HG03025 (cell line): ENCODE measurements around the gene EEF1A1.
"Not testable (repeated sequence)": the region's sequence is repeated elsewhere in the genome, so short reads cannot be mapped to it uniquely, and the experiment has no call there.

Source experiments
- ATAC-seq: cut with Tn5 transposase; IDR thresholded peaks from one replicate; pipeline ENCODE4 v1.9.1; 2021; ENCODE audit warnings: mild to moderate bottlenecking, moderate library complexity; ENCODE audit not compliant: unreplicated experiment, low FRiP score

Gene EEF1A1

DNA sequence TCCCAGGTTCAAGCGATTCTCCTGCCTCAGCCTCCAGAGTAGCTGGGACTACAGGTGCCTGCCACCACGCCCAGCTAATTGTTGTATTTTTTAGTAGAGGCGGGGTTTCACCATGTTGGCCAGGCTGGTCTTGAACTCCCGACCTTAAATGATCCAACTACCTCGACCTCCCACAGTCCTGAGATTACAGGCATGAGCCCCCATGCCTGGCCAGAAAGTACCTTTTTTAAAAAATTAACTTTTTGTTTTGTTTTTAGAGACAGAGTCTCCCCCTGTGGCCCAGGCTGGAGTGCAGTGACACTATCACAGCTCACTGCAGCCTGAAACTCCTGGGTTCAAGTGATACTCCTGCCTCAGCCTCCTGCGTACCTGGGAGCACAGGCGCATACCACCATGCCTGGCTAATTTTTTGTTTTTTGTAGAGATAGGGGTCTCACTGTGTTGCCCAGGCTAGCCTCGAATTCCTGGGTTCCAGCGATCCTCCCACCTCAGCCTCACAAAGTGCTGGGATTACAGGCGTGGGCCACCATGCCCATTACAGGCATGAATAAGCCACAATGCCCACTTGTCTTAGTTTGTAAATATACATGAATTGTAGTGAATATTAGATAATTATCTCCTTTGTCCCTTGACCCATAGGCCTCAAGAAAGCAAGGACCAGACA lies 17.4 kb upstream of the EEF1A1 start:
- no peak for ATAC-seq

DNA sequence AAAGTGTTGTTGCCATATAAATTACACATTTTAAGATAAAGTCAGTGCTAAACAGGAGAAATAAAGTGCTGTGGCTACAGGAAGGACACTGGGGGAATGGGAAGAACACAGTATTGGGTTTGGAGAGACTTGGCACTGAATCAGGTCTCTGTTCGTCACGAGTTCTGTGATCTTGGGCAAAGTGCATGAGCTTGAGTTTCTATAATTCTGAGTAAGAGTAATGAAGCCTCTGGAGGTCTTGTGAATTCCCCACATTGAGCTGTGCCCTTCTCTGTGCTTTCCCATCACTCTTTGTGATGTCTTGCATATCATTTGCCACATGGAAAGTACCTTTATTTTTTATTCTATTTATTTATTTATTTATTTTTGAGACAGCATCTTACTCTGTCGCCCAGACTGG lies 16.8 kb upstream of the EEF1A1 start:
- ATAC-seq, result no peak

DNA sequence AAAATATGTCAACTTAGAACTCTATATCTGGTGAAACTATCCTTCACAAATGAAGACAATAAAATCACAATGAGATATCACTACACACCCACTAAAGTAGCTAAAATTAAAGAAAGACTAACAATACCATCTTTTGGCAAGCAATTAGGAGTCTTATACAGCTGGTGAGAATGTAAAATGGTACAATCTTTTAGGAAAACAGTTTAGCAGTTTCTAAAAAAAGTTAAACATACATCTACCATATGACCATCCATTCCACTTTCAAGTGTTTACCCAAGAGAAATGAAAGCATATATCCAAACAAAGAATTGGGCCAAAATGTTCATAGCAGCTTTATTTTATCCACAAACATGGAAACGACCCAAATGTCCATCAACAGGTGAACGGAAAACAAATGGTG lies 13.8 kb upstream of the EEF1A1 start:
- no peak for ATAC-seq

DNA sequence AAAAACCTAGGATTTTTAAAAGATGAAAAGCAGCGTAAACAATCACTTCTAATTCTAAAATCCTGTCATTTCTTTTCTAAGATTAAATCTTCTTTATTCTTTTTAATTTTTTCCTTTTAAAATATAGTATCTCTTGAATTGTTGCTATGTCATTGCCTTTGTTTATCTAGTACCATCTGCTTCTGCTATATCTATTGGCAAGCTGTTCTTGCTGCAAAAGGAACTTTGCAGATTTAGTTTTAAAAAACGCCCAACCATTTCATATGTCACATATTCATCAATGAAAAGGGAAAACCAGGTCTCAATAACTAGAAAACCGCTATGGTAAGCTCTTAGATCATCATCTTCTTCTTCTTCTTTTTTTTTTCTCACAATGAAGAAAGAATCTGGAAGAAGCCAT lies 11.5 kb upstream of the EEF1A1 start:
- ATAC-seq, result no peak

DNA sequence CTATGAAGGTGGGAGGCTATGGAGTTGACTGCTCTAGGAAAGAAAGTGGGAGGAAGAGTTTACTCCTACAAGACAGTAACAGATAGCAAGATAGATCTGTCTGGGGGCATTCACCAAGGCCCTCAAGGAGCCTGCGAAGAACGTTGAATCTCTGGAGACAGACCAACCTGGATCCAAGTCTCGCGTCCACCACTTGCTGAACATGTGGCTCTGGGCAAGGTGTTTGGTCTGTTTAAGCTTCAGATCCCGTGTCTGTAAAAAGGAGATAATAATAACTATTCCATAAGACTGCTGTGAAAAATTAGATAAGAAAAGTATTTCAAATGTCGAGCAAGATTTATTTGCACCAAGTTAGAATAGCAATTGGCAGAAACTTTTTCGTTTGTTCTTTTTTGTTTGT lies 8.1 kb upstream of the EEF1A1 start:
- no peak for ATAC-seq

DNA sequence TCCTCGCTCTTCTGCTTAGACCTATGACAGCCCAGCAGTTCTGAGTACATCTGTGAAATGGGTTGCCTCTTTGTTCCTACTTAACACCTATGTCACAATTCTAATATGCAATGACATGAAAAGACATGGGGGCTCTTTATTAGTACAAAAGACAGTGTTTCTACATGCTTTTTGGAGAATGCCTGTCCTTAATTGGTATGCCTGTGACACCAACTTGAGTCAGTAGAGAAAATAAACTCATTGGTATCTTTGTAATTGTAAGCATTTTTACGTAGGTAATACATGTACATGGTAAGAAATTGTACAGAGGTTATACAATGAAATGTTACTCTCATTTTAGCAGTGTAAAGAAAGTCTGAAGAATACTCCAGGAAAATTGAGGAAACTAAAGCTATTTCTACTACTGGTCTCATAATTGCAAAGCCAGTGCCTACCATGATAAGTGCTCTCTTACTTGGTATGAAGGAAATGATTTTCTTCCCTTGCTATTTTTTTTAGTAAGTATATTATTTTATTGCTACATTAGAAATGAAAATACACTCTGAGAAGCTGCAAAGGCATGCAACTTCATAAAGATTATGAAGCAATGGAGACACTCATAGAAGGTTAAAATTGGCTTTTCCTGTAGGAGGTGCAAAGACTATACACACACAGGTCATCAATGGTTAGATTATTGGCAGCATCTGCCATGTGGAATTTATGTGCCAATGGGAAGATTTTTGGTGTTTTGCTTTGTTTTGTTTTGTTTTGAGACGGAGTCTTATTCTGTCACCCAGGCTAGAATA lies 4.9 kb upstream of the EEF1A1 start:
- no peak for ATAC-seq

DNA sequence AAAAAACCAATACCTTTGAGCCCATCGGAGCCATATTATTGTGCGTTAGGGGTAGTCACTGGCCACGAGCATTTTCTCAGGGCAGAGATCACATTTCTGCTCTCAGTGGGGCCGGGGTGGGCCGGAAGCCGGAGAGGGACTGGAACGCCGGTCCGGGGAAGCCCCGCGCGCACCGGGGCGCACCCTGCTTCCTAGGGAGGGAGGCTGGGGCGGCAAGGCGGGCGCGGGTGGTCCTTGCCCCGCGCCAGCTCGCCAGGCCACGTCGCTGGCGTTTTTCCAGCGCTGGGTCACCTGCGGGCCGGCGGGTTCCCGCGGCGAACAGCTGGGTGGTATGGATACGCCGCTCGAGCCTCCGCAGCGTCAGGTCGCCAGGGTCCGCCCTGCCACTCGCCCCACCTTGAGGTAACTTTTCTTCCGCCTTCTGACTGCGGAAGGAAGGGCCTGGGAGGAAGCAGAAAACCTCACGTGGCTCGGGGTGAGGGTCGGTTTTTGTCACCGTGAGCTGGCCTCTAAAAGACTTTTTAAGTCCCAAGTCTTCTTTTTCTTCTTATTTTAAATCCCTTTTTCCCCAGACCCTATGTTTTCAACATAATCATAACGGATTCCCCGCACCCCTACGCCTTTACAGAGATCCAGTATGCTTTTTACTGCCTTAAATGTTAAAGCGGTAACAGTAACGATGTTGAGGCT lies 2.7 kb upstream of the EEF1A1 start:
- peak; percentile 47 for ATAC-seq

DNA sequence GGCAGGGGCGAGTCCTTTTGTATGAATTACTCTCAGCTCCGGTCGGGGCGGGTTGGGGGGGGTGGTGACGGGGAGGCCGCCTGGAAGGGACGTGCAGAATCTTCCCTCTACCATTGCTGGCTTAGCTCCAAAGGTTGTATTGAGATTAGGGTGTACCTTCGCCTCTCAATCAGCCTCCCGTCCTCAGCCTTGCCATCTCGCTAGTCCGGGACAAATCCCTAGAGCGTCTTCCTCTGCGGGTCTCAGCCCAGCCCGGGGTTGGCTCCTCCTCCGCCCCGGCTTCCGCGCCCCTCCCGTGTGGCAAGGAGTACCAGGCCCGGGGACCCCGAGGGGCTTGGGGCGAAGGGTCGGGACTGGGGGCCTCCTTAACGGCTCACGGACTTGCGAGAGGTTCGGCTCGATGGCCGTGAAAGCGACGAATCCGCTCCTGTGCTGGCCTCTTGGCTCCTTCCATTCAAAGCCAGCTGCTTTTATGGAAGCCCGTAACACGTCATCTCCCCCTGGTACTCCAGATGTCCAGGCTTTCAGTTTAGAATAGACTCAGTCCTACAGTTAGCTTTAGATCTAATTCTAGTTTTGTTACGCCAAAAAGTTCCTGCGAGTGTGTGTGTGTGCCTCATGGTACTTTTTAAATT lies 636 bp upstream of the EEF1A1 start:
- peak; percentile 30 for ATAC-seq

DNA sequence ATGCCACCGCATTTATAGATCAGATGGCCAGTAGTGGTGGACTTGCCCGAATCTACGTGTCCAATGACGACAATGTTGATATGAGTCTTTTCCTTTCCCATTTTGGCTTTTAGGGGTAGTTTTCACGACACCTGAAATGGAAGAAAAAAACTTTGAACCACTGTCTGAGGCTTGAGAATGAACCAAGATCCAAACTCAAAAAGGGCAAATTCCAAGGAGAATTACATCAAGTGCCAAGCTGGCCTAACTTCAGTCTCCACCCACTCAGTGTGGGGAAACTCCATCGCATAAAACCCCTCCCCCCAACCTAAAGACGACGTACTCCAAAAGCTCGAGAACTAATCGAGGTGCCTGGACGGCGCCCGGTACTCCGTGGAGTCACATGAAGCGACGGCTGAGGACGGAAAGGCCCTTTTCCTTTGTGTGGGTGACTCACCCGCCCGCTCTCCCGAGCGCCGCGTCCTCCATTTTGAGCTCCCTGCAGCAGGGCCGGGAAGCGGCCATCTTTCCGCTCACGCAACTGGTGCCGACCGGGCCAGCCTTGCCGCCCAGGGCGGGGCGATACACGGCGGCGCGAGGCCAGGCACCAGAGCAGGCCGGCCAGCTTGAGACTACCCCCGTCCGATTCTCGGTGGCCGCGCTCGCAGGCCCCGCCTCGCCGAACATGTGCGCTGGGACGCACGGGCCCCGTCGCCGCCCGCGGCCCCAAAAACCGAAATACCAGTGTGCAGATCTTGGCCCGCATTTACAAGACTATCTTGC lies 725 bp downstream of the EEF1A1 start:
- no peak for ATAC-seq

DNA sequence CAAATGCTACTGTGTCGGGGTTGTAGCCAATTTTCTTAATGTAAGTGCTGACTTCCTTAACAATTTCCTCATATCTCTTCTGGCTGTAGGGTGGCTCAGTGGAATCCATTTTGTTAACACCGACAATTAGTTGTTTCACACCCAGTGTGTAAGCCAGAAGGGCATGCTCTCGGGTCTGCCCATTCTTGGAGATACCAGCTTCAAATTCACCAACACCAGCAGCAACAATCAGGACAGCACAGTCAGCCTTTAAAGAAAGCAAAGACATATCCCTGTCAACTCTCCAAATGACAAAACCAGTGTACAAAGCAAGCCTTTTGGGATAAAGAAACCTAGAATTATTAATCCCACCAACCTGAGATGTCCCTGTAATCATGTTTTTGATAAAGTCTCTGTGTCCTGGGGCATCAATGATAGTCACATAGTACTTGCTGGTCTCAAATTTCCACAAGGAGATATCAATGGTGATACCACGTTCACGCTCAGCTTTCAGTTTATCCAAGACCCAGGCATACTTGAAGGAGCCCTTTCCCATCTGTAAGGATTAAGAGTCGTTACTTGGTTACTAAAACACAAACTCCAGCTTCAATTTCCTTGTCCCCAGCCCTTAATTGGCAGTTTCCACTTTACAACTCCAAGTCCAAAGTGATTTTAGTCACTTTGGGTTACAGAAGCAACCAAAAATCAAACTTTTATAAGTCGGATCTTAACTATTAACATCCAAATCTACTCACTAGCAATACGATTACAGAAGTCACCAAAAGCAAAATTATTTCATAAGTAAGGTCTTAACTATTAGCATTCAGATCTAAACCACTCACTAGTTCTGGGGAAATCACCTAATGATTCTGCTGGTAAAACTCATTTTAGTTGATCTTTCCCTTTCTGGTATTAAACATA lies 1.6 kb downstream of the EEF1A1 start:
- ATAC-seq, result not testable (repeated sequence)

DNA sequence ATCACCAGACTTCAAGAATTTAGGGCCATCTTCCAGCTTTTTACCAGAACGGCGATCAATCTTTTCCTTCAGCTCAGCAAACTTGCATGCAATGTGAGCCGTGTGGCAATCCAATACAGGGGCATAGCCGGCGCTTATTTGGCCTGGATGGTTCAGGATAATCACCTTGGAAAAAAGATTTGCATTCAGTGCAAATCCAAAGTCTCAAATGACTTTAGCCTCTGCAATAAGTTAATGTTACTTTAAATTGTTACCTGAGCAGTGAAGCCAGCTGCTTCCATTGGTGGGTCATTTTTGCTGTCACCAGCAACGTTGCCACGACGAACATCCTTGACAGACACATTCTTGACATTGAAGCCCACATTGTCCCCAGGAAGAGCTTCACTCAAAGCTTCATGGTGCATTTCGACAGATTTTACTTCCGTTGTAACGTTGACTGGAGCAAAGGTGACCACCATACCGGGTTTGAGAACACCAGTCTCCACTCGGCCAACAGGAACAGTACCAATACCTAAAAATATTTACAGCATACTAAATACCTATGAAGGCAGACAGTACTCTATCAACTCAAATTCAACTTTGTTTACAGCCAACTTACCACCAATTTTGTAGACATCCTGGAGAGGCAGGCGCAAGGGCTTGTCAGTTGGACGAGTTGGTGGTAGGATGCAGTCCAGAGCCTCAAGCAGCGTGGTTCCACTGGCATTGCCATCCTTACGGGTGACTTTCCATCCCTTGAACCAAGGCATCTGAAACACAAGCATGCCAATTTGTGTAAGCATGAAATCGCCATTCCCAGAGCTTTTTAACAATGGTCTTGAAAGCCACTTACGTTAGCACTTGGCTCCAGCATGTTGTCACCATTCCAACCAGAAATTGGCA lies 2.5 kb downstream of the EEF1A1 start:
- not testable (repeated sequence) for ATAC-seq

DNA sequence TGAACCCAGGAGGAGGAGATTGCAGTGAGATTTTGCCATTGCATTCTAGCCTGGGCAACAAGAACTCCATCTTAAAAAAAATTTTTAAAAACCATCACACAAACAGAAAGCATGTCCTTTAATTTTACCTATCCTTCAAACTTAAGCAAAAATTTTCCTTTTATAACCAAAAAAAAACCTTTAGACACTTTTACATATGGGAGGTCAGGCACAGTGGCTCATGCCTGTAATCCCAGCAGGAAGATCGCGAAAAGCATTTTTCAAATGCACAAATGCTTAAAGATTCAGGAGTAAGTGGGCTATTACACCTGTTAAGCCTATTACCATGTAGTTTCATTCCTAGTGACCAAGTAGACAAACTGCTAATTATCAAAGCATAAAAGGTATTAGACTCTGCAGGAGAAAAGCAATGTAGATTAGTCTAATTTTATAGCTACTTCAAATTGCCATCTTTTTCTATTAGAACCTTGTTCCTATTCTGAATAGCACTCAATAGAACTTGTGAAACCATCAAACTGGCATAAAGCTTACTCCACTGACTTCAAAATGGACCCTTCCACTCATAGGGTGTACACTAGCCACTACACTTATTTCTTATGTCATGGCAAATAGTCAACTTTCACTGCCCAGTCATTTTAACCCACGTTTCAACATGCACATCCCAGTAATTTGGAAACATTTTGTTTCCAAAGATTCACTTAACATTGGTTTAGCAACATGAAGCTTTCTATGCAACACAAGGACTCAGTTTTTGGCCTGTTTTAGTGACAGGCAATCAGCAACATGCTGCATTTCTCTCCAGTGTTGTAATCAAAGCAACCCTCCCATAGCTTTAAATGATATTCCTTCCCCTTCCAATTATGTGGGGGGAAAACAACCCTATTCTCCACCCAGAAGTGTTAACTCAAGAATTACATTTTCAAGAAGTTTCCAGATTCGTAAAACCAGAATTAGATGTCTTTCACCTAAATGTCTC lies 4.0 kb downstream of the EEF1A1 start:
- ATAC-seq, result no peak

DNA sequence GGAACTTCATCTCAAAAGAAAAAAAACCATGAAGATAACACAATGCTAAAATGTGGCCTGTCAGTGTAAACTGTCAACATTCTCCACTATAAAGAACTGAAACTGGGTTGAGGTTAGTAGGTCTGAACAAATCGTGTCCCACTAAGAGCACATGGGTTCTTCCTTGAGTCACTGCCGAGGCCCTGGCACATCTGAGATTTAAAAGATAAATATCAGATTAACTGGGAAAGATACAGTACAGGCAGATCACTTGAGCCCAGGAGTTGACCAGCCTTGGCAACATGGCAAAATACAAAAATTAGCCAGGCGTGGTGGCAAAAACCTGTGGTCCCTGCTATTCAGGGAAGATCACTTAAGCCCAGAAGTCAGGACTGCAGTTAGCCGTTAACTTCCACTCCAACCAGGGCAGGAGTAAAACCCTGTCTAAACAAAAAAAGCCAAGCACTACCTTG lies 5.6 kb downstream of the EEF1A1 start:
- ATAC-seq, result peak; percentile 51

DNA sequence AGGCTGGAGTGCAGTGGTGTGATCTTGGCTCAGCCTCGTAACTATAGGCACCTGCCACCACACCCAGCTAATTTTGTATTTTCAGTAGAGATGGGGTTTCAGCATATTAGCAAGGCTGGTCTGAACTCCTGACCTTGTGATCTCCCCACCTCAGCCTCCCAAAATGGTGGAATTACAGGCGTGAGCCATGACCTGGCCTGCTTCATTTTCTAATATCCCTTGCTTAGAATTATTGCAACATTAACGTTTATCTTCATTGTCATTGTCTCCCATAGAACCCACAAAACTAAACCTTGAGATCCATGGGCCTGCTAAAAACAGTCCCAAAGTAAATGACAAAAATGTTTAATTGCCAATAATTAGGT lies 6.1 kb downstream of the EEF1A1 start:
- ATAC-seq, result no peak

DNA sequence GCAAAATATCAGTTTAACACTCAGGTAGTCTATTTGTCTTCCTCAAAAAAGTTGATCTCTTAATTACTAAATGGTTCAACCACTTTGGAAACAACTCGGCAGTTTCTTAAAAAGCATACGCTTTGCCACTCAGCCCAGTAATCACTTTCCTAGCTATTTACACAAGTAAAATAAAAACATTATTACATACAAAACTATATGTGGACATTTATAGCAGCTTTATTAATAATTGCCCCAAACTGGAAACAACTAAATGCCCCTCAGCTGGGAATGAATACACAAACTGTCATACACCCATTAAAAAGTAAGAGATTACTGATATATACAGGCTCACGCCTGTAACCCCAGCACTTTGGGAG lies 7.4 kb downstream of the EEF1A1 start:
- ATAC-seq, result no peak

DNA sequence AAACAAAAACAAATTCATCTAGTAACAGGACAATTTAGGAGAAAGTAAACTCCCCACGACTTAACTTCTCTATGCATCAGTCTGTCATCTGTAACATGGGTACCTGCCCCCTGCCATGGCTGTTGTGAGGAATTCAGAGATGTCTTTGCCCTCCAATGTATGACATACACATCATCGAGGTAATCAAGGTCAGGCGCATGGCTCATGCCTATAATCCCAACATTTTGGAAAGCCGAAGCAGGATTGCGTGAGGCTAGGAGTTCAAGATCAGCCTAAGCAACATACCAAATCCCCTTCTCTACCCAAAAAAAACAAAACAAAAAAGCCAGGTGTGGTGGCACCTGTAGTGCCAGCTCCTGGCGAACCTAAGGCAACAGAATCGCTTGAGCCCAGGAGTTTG lies 9.0 kb downstream of the EEF1A1 start:
- ATAC-seq, result no peak

DNA sequence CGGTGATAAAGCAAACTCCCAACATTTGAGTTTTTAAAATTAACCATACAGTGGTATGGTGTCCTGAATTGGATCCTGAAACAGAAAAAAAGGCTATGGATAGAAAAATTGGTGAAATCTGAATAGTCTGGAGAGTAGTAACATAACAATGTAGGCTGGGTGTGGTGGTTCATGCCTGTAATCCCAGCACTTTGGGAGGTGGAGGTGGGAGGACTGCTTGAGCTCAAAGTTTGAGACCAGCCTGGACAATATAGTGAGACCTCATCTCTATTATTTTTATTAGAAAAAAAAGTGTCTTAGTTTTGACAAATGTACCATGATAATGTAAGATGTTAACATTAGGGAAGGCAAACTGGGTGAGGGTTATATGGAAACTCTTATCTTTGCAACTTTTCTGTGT lies 11.0 kb downstream of the EEF1A1 start:
- ATAC-seq, result no peak
